Stimulated activated CD4-positive, alpha-beta T cell treated with anti-CD3 and anti-CD28 coated beads, Interleukin-4, amount 100 ng/mL, for 4 hours (primary cell): ENCODE measurements around the gene SHISA9.
A peak's percentile ranks its signal among the peaks of the same experiment; 100 is the strongest.

Source experiments
- DNase-seq, 2 experiments: peaks; one replicate each; pipeline ENCODE4 v3.0.0-alpha.2; 2020

SHISA9 gene

DNA sequence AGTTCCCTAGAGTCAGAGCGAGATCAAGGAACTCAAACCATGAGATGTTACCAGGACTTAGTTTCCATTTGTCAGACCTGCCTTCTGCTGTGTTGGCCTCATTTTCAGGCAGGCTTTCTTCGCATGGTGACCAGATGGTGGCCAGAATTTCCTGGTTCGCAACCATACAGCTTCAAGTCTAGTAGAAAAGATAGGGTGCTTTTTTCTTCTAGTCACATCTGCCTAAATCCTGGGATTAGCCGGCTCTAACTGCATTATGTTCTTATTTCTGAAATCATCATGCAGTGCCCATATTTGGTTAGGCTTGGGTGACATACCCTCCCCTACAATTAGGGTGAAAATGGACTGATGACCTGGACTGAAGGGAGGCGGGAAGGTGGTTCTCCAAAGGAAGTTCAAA is 131.5 kb downstream of the SHISA9 start:
- DNase-seq, result no peak

DNA sequence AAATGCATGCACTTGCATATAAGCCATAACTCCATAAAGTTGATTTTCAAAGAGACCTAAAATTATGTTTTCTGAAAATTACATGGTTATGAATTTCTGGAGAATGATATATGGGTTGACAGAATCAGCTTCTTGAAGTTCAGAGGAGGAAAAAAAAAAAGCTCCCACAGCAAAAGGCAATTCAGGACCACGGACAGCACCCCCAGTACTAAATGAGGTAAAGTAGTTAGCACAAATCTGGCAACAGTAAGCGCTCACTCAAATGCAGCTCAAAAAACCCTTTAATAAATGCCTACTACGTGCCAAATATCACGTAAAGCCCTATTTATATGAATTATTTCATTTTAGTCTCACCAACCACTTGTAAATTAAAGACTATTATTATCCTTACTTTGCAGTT is 135.2 kb downstream of the SHISA9 start:
- DNase-seq, result peak in 1 of 2 experiments; percentile 10

DNA sequence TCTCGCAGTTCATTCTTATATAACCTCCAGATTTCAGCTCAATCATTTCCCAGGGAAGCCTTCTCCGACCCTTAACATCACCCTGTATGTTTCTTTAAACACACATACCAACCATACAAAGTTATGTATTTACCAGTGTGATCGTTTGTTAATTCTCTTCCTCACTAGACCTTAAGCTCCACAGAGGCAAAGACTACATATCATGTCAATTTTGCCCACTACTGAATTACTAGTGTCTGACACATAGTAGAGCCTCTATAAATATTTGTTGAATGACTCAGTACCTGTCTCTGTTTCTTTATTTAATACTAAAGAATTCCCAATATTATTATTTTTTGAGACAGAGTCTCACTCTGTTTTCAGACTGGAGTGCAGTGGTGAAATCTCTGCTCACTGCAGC is 137.2 kb downstream of the SHISA9 start:
- no peak for DNase-seq

DNA sequence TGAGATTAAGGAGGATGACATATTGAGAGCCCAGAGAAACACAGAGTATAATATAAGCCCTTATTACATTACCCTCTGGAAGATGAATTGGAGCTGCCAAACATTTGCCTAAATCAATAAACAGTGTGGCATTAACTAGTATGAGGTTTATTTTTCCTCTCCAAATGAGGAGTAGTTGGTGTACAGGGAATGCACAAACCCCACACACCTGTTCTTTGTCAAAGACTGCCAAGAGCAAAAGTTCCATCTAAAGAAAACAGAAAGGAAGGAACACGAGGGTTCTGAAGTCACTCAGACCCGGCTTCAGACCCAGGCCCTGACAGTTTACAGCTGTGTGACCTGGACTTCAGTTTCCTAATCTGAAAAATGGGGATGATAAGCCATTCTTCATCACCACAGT is 138.1 kb downstream of the SHISA9 start:
- DNase-seq, result no peak

DNA sequence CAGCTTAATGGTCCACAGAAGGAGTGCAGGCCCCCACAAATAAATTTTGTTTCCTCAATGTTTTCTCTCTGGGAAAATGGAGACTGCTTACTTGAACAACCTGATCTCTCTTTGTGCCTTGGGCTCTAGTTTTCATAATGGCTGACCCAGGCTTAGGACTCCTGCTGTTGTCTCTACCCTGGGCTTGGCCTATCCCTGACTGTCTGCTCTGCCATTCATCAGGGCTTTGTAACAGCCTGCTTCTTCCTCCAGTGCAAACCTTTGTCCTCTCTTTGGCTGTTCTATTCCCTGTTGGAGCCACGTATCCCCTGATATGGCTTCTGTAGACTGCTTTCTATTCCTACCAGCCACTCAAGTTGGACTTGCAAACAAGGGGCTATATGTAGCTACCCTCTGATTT is 139.8 kb downstream of the SHISA9 start:
- no peak for DNase-seq

DNA sequence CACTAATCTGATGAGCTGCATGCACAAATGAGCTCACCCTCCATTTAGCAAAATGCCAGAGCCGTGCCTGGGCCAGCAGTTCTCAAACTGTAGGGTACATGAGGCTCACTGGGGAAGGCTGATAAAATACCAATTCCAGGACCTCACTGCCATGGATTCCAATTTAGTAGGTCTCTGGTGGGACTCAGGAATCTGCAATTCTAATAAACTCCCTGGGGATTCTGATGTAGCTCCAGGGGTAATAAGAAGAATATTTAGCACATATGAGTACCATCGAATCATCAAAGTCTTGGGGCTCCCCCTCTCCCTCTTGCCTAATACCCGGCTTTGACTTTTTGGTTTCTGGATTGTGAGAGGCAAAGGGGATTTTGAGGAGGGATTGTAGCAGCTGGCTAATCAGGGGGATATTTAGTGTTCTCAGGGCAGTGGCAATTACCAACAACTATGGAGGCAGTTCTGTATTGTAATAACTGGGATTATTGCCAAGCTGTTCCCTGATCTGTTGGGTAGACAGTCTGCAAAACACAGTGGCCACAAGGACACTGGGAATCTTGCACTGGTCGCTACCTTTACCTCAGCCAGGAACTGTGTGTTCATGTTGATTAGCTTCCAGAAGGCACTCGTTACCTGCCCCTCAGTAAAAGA is 140.4 kb downstream of the SHISA9 start:
- DNase-seq, result no peak

DNA sequence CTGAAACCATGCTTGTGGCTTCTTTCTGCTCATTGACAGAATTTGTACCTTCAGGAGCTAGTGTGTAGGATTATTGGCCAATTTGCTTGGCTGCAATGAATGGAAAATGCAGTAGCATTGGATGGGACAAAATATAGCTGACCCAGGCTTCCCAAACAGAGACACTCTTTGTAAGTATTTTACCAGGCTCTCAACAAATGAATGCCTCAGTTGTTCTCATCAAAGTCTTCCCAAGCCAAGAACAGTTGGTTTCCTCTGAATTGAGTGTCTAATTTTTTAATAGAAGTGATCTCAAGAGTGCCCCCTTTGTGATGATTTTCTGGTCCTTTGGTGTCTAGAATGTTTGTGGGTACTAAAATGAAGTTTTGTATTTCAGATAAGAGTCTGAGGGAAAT is 140.9 kb downstream of the SHISA9 start:
- no peak for DNase-seq

DNA sequence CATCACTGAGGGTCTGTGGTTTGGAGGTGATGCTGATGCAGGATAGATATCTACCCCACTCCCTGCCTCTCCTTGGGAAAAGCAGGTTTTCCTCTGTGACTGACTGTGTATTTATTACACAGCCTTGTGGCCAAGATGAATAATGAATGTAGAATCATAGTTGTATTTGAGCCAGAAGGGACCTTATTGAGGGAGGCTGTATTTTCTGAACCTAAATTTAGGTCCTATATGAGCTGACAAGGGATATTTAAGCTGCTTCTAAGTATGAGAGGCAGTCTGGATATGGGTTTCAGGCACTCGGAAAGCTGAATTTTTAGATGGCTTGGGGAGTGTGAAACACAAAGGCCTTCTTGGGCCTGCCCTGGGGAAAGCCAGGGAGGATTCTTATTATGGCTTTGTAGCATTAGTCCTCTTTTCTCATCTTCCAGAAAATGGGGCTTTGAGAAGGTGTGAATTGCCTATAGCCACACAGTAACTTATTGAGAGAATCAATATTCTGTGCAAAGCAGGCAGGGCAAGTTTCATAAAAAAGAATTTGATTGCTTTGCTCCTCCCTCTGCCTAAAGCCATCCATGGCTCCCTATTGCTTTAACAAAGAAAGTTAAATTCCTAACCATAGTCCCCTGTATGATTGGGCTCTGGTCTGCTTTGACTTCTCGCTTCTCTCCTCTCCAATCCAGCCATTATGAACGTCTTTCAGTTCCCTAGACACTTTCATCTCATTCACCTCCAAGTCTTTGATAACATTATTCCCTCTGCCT is 144.8 kb downstream of the SHISA9 start:
- no peak for DNase-seq

DNA sequence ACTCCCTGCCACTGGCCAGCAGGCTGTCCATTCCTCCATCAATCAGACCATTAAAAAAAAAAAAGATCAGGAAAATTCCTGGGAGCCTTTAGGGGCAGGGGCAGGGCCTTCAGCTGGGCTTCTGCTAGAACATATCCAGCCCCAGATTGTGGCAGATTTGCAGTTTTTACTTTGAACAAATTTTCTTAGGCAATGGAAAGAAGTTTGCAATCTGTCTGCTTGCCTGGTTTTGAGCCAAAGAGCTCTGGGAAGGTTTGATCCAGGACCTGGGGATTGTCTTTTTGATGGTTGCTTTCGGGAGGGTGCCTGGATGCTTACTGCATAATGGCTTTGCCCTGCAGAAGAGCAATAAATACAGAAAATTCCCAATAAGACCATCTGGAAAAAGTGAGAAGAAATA is 145.9 kb downstream of the SHISA9 start:
- no peak for DNase-seq

DNA sequence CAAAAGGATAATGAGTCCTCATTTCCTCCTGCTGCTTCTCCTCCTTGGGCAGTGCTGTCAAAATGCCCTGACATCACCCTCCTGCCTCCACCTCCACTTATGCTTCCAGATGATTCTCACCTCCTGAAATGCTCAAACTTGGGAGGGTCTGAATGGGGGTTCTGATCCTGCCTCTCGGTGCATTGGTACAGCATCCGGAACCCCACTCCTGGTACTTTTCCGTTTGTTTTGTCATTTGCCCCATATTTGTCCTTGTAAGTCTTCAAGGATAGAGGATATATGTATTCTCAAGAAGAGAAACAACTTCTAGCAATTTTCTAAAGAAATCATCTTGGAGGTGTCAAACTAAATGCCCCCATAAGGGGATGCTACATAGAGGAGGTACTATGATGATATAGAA is 148.3 kb downstream of the SHISA9 start:
- DNase-seq, result no peak

DNA sequence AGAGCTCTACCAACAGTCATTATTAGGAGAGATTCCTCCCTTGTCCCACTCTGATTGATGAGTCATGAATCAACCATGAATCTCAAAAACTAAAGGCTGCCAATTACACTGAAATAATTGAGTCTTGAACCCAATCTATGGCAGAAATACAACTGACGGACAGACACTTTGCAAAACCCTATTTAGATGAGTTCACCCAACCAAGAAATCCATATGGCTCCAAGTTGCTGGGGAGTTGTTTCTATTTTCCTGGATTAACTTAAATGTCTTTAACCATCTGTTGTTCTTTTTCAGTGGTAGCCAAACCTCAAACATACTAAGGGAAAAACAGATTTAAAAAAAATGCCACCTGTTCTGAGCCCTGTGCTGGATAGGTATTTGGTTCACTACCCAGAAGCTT is 151.0 kb downstream of the SHISA9 start:
- no peak for DNase-seq

DNA sequence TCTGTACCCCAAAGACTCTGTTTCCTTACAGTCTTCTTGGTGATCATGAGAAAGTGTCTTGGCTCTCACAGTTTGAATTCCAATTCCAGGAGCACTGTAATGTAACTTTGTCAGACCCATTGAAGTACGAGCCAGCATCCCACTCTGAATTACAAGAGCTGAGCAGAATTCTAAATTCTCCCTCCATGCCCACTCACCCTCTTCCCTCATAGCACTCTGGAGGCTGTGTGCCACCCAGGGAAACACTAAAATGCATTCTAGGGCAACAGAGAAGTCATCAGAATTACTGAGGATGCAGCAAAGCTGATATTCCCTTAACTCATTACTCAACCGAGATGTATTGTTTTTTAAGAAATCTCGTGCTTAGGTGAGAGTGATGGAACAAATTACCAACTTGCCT is 154.1 kb downstream of the SHISA9 start:
- no peak for DNase-seq

DNA sequence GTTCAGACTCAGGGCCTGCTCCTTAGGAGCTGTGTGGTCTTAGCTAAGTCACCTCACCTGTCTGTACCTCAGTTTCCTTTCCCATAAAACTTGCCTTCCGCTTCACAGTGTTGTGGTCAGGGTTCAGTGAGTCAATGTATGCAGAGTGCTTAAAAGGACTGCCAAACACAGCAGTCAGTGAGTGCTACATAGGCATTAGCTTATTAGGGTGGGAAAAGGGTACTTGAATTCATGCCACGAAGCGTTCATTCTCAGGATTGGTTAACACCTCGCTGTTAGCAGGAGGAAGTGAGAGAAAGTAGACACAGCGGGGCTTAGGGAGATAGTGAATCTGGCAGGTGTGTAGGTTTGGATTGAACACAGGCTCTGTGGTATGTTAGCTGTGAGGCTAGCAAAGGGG is 155.2 kb downstream of the SHISA9 start:
- DNase-seq, result no peak

DNA sequence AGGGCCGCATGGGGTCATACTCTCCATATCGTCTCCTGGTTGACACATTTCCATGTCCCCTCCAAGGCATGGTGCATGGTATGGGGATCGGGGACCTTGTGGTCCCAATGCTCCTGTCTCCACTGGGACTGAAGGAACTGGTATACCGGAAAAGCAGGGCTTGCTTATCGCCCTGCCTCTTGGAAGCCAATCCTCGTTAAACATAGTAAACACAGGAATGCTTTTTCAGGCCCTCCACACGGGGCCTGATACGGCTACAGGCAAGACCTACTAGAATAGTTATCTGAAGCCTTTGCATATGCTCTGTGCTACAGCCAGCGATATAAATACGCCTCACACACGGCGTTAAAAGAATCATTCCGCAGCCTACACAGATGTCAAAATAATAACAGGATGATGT is 159.5 kb downstream of the SHISA9 start:
- no peak for DNase-seq

DNA sequence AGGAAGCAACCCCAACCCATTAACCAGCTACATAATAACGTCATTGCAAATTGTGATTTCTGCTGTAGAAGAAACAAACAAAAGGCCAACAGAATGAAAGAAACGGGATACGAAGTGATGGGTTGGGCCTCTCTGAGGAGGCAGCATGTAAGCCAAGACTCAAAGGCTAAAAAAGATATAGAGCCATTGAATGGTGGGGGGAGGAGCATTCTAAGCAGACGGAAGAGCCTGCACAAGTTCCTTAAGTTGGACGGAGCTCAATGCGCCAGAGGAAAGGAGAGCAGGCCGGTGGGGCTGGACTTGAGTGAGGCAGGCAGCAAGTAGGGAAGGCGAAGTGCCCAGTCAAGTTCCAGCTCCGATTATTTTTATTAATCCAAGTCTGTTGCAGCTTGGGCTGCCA is 160.3 kb downstream of the SHISA9 start:
- no peak for DNase-seq

DNA sequence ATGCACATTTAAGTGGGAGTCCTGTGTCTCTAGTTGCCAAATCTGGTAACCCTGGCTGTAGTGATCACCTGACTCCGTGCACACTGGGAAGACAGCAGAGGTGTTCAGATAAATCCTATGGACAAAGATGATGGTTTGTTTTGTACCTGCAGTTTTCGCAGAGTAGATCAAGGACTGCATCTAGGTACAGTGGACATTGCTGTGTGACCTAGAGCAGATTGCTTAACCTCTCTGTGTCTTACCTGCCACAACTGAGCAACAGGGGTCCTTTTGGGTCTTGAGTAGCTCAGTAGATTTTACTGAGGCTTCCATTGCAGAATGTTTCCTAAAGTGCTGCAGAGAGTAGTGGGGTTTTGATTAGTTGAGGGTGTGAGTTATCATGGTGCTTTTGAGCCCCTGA is 160.8 kb downstream of the SHISA9 start:
- DNase-seq, result no peak

DNA sequence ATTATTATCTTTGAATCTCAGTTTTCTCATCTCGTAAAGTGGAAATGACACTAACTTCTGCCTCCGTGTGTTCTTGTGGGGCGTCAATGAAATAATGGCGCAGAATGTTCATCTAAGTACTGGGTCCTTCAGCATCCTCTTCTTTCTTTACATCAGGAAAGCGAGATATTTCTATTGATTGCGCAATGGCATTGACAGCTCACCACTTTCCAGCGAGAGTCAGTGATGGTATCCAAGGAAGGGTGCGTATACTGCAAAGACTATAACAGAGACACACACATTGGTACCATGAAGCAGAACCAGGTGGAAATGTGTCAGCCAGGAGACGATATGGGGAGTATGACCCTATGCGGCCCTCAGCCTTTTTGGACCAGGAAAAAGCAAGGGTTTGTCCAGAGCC is 162.1 kb downstream of the SHISA9 start:
- DNase-seq, result no peak

DNA sequence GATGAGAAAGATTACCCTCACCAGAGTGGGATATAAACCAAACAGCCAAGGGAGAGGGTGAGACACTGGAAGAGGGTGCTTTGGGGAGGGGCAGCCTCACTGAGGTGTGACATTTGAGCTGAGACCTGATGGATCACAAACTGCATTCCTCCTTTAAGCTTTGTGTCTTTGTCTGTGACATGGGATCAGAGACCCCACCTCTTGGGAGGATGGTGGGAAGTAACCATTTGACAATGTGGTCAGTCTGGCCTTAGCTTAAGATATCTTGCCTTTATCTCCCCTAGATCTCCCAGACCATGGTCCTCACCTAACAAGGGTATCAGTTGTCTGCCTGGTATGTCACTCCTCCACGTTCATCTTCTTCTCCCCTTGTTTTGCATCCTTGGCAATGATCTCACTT is 163.4 kb downstream of the SHISA9 start:
- DNase-seq, result no peak

DNA sequence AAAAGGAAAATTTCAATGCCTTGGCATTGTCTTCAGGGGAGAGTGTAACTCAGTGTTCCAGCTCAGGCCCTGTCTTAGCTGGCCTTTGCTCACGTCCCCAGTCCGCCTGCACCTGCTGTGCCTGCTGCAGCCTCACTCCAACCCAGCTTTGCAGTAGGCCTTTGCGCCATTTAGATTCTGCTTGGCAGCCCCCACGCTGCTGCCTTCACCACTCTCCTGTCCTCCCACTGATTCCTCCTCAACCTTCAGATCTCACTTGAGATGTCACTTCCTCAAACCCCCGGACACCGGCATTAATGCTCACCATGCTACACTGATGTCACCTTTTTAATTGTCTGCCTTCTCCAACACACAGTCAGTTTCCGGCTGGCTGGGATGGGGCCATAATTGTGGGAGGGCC is 166.2 kb downstream of the SHISA9 start:
- no peak for DNase-seq

DNA sequence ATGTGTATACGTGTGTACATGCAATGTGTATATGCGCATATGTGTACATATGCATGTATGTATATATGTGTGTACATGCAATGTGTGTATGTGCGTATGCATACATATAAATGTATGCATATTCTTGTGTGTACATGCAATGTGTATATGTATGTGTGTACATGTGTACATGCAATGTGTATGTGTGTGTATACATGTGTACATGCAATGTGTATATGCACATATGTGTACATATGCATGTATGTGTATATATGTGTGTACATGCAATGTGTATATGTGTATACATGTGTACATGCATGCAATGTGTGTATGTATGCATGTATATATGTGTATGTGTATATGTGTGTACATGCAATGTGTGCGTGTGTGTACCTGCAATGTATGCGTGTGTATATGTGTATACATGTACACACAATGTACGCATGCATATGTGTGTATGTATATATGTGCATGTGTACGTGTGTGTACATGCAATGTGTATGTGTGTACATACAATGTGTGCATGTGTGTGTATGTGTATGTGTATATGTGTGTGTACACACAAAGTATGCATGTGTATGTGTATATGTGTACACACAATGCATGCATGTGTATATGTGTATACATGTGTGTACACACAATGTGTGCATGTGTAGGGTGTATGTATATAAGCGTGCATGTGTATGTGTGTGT is 167.7 kb downstream of the SHISA9 start:
- DNase-seq, result no peak

DNA sequence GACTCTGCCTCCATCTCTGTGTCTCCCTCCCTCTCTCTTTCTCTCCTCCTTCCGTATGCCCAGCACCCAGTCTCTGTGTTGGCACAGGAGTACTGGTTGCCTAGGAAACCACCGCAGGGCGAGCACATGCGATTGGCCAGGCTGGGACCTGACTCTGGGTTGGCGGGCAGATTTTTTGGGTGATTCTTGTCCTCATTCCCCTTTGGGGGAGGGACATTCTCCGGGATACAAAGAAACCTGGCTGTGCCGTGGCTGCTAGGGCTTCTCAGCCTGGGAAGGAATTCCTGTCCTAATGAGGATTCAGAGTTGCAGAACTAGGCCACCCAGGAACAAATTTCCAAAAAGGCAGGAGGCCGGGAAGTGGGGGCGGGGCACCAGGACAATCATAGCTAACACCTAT is 168.9 kb downstream of the SHISA9 start:
- DNase-seq, result no peak

DNA sequence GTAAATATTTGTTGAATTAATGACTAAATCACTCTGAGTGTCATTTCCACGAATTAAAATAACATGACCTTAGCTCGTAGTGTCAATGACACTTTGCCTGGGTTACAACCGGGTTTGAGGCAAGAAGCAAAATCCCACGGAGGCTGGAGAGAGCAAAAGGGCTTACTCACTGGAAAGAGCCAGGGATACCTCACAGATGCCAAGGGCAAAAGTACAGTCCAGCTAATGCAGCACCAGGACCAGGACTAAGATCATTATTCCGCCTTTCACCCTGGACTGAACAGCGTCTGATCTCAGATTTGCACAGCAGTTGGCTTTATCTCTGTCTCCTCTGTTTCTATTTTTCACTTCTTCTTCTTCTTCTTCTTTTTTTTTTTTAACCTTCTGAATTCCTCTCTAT is 175.5 kb downstream of the SHISA9 start:
- DNase-seq, result no peak

DNA sequence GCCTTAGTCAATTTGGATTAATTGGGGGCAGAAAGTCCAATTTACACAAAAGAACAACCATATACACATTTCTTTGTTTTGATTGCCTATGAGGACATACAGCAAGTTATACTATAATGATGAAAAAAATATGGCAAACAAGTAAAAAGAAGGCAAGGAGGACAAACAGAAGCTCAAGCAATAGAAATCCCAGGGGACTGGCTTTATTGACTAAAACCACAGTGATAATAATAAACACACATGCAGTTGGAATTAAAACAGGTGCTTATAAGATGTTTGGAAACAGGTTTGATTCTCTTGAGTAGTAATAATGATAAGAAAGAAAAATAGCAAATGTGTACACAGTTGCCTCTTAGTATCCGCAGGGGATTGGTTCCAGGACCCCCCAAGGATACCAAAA is 176.4 kb downstream of the SHISA9 start:
- no peak for DNase-seq

DNA sequence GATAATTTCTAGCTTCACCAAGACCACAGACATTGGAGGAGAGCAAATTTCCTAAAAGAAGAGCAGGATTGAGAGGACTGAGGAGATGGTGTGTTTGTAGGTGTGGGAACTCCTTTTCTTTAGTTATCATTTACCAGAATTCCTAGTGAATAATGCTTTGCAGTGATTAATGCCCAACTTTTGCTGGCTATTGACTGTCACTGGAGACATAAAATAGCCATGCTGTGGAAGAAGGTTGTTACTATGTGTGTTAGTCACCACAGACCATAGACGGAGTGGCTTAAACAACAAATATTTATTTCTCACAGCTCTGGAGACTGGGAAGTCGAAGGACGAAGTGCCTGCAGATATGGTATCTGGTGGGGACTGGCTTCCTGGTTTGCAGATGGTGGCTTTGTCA is 179.1 kb downstream of the SHISA9 start:
- DNase-seq, result no peak
